ENCODE data around the gene GALNT10. TPM values are rescaled to one million over a fixed set of nuclear protein-coding genes. Genes with fewer than 3 reads are reported as not detected.

Gene GALNT10
- total and polyA plus RNA-seq, 12 donors, result 3.1 to 19.0 (median 11.7) TPM

DNA sequence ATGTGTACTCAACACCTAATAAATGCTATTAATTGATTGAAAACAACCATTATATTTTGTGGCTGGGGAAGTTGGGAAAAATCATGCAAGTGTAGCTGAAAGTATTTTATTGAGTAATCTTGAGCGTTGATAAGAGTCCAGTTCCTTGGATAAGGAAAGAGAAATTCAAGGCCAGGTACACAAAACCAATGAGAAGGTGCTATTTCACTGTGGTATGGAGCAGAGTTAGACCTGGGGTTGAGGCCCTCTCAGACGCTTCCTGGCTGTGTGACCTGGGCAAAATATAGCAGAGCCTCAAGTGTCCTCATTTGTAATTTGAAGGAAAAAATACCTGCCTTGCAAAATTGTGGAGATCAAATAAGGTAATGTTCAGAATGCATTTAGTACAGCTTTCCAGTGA, 50.1 kb downstream of the GALNT10 start:
- ATAC-seq (no peak), DNase-seq (no peak)
- no peaks in the 10 kb centered on the region for H3K9me3 ChIP-seq
- intact Hi-C loops (cut with DNase I), result no loop called here
- peaks cover 0 to 47% (median 18%) of the 10 kb centered on the region in 9 donors for H3K4me1 ChIP-seq
- H3K4me3 ChIP-seq, result no peak overlapping the region
- WGBS, 2 donors, result 94 to 97% methylated on average over 2 of the region's 2 CpGs
- TF ChIP-seq, protein P1, sequence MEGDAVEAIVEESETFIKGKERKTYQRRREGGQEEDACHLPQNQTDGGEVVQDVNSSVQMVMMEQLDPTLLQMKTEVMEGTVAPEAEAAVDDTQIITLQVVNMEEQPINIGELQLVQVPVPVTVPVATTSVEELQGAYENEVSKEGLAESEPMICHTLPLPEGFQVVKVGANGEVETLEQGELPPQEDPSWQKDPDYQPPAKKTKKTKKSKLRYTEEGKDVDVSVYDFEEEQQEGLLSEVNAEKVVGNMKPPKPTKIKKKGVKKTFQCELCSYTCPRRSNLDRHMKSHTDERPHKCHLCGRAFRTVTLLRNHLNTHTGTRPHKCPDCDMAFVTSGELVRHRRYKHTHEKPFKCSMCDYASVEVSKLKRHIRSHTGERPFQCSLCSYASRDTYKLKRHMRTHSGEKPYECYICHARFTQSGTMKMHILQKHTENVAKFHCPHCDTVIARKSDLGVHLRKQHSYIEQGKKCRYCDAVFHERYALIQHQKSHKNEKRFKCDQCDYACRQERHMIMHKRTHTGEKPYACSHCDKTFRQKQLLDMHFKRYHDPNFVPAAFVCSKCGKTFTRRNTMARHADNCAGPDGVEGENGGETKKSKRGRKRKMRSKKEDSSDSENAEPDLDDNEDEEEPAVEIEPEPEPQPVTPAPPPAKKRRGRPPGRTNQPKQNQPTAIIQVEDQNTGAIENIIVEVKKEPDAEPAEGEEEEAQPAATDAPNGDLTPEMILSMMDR (IDR thresholded peaks at IDR 0.05), result no peak
- no peaks in the 10 kb centered on the region for H3K27me3 ChIP-seq
- H3K27ac ChIP-seq, result no peak overlapping the region
- no peaks in the 10 kb centered on the region for H3K36me3 ChIP-seq

DNA sequence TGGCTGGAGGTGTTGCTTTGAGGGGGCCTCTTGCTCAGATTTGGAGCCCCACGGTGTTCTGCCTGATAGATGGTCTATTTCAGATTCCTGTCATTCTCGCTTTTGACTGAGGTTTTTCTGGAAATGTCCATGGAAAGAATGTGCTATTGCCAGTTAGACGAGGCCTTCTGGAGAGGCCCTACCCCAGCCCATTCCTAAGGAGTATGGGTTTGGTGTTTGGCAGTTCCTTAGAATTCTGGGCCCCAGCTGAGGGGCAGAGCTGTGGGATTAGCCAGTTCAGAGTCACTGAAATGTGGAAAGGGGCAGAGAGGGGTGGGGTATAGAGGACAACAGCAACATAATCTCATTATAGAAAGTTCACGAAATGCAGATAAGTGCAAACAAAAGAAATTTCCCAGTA, 50.5 kb downstream of the GALNT10 start:
- DNase-seq (no peak), ATAC-seq (no peak)
- Histone ChIP-seq H3K36me3 (no peaks in the 10 kb centered on the region), H3K27me3 (no peaks in the 10 kb centered on the region), H3K27ac (no peak overlapping the region), H3K9me3 (no peaks in the 10 kb centered on the region), H3K4me3 (no peak overlapping the region), H3K4me1 (peaks cover 0 to 47% (median 18%) of the 10 kb centered on the region in 9 donors)
- WGBS, 2 donors, result 83 to 86% methylated on average over 4 of the region's 4 CpGs
- intact Hi-C loops (cut with DNase I), result no loop called here
- TF ChIP-seq, protein P1 (IDR thresholded peaks at IDR 0.05), result no peak

DNA sequence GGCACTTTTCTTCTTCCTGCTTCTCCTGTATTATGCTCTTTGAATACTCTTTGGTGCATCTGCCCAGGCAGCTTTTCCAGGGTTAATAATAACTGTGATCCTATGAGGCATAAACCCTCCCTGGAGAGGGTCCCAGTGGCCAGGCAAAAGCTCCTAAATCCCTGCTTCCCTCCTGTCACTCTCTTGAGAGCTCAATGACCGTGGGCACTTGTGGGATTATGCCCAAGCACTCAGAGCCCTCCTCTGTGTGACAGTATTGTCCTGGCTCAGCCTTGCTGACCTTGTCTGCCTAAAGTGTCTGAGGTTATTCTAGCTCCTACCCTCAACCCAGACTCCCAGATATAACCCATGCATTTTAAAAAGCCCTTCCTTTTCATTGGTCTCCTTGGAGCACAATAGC, 51.9 kb downstream of the GALNT10 start:
- Histone ChIP-seq H3K36me3 (no peaks in the 10 kb centered on the region), H3K4me1 (peaks cover 0 to 33% (median 18%) of the 10 kb centered on the region in 9 donors), H3K9me3 (no peaks in the 10 kb centered on the region), H3K4me3 (no peak overlapping the region), H3K27ac (no peak overlapping the region), H3K27me3 (no peaks in the 10 kb centered on the region)
- ATAC-seq, result no peak
- no peak for DNase-seq
- TF ChIP-seq, protein P1 (IDR thresholded peaks at IDR 0.05), result no peak
- intact Hi-C loops (cut with DNase I), result no loop called here
- 72 to 92% methylated on average over 1 of the region's 1 CpG for WGBS, 2 donors

DNA sequence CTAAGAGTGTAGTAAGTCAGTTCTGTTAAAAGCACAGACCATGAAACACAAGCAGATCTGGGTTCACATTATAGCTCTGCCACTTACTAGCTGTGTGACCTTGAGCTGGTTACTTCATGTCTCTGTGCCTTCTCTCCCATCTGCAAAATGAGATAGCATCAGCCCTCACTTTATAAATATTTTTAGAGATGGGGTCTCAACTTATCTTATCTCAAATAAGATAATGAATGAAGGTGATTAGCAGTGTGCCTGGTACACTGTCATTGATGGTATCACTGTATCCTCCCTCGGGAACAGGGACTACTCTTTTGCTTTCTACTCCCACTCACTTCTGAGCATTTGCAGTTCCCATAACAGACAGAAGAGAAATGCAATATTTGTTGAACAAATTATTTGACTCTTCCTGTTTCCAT, 52.4 kb downstream of the GALNT10 start:
- H3K4me1 ChIP-seq, result peaks cover 0 to 28% (median 14%) of the 10 kb centered on the region in 9 donors
- DNase-seq, result no peak
- no peaks in the 10 kb centered on the region for H3K27me3 ChIP-seq
- H3K27ac ChIP-seq, result no peak overlapping the region
- 0 to 65% methylated on average over 1 of the region's 1 CpG for whole genome bisulfite sequencing, 2 donors
- TF ChIP-seq, protein P1 (IDR thresholded peaks at IDR 0.05), result no peak
- intact Hi-C loops (cut with DNase I), result no loop called here
- H3K36me3 ChIP-seq, result no peaks in the 10 kb centered on the region
- no peak for ATAC-seq
- H3K9me3 ChIP-seq, result no peaks in the 10 kb centered on the region
- H3K4me3 ChIP-seq, result no peak overlapping the region

All from heart right ventricle (tissue), 16 donors.